Endothelial cell of hepatic sinusoid (primary cell): ENCODE data around the gene HNRNPA2B1.
"Not testable (repeated sequence)": the region's sequence is repeated elsewhere in the genome, so short reads cannot be mapped to it uniquely, and the experiment has no call there.

ENCODE experiments used
- in situ Hi-C: cut with HindIII; loops from 2 replicates; pipeline ENCODE4 v1.10.0; 2017; ENCODE audit warnings: low sequenced_read_pairs

HNRNPA2B1 gene

GRCh38 chr7:26151096-26151495 lies 49.5 kb downstream of the HNRNPA2B1 start:
- in situ Hi-C loops, result loop anchor here (5.0 kb wide), 1 partner anchor 36 kb away; no protein-coding TSS in a partner anchor

GRCh38 chr7:26149391-26149977 lies 51.1 kb downstream of the HNRNPA2B1 start:
- in situ Hi-C loops, result no loop called here

- in situ Hi-C loops, result not testable (repeated sequence)
Observed at GRCh38 chr7:26148307-26148700, 52.2 kb downstream of the HNRNPA2B1 start.

GRCh38 chr7:26147646-26148306 lies 52.8 kb downstream of the HNRNPA2B1 start:
- in situ Hi-C loops, result not testable (repeated sequence)

GRCh38 chr7:26147030-26147429 lies 53.5 kb downstream of the HNRNPA2B1 start:
- in situ Hi-C loops, result no loop called here

GRCh38 chr7:26145238-26145637 lies 55.3 kb downstream of the HNRNPA2B1 start:
- in situ Hi-C loops, result no loop called here

GRCh38 chr7:26144184-26145080 lies 56.1 kb downstream of the HNRNPA2B1 start:
- in situ Hi-C loops, result no loop called here

GRCh38 chr7:26143298-26144048 lies 57.1 kb downstream of the HNRNPA2B1 start:
- in situ Hi-C loops, result no loop called here

GRCh38 chr7:26141077-26141476 lies 59.5 kb downstream of the HNRNPA2B1 start:
- in situ Hi-C loops, result no loop called here

GRCh38 chr7:26140380-26140779 lies 60.2 kb downstream of the HNRNPA2B1 start:
- in situ Hi-C loops, result no loop called here
